ENCODE measurements around the gene CCDC78.

The CCDC78 gene

GRCh38 chr16:709566-710499, 16.4 kb downstream of the CCDC78 start:
- peak; percentile 79 for DNase-seq

DNA sequence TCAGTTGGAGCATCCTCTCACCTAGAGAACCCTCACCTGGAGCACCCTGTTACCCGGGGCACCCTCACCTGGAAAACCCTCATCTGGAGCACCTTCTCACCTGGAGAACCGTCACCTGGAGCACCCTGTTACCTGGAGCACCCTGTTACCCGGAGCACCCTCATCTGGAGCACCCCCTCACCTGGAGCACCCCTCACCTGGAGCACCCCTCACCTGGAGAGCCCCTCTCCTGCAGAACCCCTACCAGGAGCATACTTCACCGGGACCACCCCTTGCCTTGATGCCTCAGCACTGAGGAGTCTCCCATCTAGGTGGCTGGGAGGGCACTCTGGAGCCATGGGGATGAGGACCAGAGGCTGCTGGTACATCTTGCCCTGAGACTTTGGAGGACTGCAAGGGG, 17.3 kb downstream of the CCDC78 start:
- no peak for DNase-seq

GRCh38 chr16:708019-708418, 18.2 kb downstream of the CCDC78 start:
- no peak for DNase-seq

GRCh38 chr16:707062-707538, 19.1 kb downstream of the CCDC78 start:
- no peak for DNase-seq

DNA sequence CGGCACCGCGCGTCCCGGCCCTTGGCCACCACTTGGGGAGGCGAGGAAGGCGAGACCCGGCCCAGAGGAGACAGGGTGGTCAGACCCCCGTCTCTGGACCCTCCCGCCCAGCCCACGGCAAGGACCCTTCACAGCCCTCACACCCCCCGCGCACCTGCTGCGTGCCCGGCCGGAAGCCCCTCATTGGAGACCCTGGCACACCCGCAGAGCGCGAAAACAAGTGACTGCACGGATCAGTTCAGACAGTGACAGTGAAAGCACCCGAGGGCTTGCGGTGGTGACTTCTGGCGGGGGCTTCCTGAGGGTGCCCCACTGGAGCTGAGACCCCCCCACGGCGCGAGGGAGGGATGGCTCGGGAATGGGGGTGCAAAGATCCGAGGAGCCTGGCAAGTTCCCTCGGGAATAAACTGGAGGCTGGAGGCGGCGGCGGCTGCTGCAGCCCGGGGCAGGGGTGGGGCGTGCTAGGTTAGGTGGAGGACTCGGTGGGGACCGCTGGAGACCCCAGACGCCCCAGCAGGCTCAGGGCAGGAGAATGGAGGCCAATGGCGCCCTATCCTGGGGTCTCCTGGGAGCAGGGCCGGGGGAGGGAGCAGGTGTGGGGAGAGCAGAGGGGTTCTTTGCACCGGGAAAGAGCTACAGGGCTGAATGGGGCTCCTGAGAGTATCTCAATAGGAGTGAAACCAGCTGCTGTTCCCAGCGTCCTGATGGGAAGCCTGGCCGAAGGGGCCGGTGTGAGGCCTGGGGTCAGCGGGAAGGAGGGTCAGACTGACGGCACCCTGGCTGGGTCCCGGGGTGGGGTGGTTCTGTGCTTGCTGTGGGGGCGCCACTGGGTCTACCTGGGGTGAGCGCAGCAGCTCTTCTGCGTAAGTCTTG, 19.8 kb downstream of the CCDC78 start:
- DNase-seq: no peak

DNA sequence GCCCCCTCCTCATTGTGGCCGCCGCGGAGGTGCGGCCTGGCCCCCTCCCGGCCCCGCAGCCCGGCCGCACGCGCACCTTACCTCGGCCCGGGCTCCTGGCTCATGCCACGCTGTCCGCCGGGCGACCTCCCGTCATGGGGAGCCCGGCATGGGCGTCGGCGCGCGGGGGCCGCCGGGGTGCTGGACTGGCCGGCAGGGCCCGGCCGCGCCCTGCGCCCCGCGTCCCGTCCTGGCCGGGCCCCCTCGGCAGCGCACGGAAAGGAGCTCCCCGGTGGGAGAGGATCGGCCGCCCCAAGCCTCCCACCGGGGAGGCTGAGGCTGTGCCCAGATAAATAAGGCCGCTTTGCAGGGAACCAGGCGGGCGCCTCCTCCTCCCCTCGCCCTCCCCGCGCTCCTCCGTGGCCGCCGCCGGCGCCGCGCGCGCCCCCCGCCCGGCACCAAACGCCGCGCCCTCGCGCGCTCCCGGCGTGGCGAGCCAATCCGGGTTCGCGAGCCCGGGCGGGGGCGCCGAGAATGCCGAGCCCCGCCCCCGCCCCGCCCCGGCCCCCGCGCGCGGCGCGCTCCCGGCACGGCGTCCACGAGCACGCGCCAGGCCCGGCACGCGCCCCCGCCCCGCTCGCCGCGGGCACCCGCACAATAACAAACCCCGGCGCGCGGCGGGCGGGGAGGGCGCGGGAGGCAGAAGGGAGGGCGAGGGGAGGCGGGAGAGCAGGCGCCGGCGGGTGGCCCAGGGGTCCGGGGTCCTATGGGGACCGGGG, 20.6 kb downstream of the CCDC78 start, which contains the start of gene FBXL16:
Gene FBXL16, minus strand, starts transcription at position 371 of the 758 bp plus-strand sequence. CDS start 8,396 bp downstream, outside the sequence.
- no peak for DNase-seq

DNA sequence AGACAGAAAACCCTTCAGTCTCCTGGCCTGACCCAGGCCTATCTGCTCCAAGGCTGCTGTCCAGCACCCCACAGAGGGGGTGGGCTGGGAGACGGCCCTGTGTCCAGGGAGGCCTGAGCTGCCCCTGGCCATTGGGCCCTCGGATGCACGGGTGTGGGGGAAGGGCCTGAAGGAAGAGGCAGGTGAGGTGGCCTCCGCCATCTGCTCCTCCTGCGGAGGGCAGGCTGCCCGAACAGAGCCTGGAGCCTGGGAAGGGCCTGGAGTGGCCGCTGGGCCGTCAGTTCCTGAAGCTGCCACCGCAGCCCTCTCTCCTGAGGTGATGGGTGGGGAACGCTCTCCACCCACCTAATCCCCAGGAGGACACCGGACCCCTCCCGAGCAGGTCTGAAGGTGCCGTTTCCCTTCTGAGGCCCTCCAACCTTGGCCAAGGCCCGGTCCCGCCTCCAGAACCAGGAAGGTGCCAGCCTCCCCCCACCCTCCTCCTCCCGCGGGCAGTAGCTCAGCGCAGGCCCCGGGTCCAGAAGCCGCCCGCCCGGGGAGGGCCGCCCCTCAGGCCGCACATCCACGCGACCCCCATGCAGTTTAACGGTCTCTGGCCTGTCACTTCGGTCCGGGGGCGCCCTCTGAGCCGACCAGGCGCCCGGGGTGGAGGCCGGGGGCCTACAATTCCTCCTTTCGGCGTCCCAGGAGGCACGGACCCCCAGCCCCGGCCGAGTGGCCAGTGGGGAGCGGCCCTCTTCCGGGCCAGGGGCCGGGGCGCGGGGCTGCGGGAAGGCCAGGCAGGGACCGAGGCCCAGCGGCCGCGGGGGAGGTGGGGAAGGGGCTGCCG, 21.5 kb downstream of the CCDC78 start:
- no peak for DNase-seq

DNA sequence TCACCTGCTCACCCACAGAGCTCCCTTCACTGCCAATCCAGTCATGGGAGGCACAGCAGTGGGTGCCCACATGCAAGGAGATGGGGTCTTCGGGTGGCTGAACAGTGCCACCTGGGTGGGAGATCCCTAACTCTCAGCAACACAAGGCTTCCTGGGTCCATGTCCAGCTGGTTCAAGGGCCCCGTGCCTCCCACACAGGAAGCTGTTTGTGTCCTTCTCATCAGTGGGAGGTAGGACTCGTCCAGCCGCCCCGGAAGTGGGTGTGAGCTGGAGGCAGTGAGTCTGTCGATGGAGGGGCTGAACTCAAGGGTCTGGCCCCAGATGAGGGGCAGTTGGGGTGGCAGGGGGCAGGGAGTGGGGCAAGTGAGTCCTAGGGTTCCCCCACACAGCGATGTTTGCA, 22.2 kb downstream of the CCDC78 start:
- DNase-seq: no peak

DNA sequence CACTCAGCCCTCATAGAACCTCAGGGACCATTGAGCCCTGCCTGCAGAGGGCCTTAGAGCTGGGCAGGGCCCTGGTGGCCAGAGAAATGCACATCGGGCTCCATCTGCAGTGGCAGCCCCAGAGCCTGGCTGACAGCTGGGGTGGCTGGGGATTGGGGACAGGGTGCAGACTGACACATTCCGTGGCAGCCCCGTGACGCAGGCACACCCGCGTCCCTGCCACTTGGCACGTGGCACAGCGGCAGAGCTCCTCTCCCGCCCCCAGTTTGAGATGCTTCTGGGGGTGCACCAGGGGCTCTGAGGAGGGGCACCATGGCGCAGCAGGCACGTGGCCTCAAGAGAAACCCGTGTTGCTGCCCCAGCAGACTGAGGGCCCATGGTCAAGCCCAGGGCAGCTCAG, 22.8 kb downstream of the CCDC78 start:
- DNase-seq: no peak

- DNase-seq: no peak
Observed at GRCh38 chr16:702341-702740, 23.9 kb downstream of the CCDC78 start.

GRCh38 chr16:700684-701584, 25.3 kb downstream of the CCDC78 start:
- DNase-seq: no peak

GRCh38 chr16:698911-699671, 27.2 kb downstream of the CCDC78 start:
- DNase-seq: no peak

GRCh38 chr16:695355-696089, 30.7 kb downstream of the CCDC78 start:
- DNase-seq: no peak

DNA sequence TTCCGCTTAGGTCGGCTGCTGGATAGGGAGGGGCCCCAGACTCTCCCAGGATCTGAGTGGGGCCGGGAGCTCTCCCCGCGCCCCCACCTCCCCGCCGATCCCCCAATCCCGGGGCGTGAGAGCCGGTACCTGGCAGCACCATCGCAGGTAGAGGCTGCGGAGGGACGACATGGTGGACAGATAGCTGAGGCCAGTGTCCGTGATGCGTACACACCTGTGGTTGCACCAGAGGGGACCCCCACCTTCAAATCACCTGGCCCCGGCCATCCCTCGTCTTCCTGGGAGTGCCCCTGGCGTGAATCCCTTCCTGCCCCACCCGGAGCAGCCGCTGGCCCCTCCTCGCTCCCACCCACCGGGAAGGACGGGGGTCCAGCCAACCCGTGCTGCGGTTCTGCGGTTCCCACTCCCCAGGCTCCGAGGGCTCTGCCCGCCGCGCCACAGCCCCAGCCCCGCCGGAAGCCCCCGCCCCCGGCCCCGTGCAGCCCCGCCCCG, 31.3 kb downstream of the CCDC78 start:
- DNase-seq: no peak

DNA sequence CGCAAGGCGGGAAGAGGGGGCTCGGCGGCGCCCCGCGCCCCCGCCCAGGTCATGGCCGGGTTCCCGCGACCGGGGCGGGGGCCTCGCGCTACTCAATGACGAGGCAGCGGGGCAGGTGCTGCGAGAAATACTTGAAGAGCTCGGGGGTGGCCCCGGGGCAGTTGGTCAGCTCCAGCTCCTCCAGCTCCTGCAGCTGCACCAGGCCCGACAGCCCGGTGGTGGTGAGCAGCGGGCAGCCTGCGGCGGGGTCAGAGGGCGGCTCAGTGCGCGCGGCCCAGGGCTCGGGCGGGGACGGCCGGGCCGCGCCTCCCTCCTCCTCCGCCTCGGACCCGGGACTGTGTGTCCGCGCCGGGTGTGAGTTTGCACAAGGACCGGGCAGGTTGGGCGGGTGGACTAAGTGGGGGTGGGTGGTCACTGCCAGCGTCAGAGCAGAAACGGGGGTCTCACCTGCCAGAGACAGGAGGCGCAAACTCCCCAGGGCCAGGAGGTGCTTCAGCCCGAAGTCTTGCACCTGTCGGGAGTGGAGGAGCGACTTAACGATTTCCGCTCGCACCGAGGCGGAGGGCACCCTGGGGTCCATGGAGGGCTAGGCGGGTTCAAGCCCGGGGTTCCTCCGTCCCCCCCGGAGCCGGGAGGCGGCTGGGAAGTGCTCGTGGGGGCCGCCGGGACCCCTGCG, 31.9 kb downstream of the CCDC78 start:
- DNase-seq: no peak

DNA sequence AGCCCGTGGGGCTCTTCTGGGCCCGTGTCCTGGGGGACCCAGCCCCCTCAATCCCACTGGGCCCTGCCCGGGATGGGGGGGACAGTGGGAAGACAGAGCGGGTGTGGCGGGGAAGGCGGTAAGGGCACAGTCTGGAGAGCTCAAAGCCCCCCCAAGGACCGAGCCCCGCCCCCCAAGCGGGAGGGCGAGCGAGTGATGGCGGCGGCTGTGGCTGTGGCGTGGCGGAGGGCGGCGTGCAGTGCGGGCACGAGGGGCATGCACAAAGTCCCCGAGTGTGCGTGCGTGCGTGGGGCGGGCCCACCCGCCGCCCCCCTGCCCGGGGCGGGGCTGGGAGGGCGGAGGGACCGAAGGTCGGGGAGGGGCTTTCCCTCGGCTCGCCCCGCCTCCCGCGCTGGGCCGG, 32.5 kb downstream of the CCDC78 start:
- DNase-seq: no peak

DNA sequence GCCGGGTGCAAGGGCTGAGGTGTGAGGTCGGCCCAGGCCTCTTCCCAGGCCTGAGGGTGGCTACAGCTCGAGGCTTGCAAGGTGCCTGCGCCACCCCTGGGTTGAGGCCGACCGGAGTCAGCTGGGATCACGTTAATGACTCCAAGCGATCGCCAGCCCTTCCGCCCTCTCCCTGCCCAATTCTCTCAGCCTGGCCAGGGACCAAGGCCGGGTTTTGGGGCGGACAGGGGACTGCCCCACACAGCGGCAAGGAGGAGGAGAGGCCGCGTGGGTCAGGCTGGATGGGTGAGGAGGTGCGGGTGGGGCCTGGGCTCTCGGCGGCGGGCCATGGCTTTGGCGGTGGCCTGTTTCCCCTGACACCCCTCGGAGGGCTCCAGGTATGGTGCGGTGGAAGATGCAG, 32.9 kb downstream of the CCDC78 start:
- no peak for DNase-seq

DNA sequence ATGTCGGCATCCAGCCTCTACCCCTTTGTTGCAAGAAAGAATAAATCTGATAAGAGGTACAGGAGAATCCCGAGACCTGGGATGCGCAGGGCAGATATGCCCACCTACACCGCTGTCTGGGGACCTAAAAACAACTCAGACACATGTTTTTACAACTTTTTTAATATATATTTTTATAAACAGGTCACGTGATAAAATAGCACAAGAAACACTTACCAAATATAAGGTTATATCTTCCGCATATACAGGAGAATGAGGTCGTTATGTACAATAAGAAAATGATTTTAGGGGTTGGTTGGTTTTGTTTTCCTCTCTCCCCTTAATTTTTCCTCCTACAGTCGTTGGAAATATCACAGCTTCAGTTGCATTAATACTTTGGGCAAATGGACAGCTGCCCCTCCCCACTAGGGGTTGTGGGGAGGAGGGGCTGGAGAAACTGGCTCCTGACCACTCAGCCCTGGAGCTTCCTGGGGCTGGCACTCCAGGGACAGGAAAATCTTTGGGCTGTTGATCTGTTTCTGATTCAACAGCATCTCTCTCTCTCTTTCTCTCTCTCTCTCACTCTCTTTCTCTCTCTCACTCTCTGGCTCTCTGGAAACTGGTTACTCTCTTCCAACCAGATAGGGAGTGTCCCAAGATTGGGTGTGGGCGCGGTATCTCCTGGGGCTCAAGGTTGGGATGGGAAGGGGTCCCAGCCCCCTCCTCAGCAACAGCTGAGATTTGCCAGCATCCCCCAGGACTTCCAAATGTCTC, 33.7 kb downstream of the CCDC78 start:
- no peak for DNase-seq
